ENCODE results near the gene HRH1.

DNA sequence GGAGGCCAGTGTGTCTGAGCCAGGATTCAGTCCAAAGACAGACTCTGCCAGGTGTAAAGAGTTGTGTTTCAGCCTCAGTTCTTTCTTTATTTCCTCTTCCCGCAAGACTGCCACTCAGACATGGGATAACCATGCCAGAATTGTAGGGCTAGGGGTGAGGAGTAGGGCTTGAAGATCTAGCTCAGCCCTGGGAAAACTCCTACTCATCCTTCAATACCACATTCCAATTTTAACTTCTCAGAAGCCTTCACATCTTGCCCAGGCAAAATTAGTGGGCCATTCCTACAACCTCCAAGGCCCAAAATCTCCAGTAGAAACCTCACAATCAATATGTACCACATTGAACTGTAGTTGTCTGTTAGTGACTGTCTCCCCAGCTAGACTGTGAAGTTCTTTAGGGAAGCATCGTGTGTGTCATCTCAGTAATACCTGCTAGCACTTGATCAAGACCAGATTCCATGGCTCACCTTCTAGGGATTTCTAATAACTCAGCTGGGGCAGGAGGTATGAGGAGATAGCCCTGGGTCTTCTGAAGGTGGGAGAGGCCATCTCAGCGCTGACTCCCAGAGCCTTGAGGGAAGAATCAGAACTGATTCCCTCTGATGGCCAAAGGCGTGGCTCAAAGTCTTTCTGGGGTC is 19.7 kb downstream of the HRH1 start:
- no peak for TF ChIP-seq EZH2 (IDR thresholded peaks at IDR 0.05)
- TF ChIP-seq YY1 (IDR thresholded peaks at IDR 0.05; ENCODE audit: extremely low read depth, insufficient replicate concordance, low read depth, low read length) = no peak
- TF ChIP-seq TCF7L2 (IDR thresholded peaks at IDR 0.05; ENCODE audit: borderline replicate concordance, extremely low read depth, insufficient read depth, insufficient read length) = no peak
- TF ChIP-seq, protein P1, sequence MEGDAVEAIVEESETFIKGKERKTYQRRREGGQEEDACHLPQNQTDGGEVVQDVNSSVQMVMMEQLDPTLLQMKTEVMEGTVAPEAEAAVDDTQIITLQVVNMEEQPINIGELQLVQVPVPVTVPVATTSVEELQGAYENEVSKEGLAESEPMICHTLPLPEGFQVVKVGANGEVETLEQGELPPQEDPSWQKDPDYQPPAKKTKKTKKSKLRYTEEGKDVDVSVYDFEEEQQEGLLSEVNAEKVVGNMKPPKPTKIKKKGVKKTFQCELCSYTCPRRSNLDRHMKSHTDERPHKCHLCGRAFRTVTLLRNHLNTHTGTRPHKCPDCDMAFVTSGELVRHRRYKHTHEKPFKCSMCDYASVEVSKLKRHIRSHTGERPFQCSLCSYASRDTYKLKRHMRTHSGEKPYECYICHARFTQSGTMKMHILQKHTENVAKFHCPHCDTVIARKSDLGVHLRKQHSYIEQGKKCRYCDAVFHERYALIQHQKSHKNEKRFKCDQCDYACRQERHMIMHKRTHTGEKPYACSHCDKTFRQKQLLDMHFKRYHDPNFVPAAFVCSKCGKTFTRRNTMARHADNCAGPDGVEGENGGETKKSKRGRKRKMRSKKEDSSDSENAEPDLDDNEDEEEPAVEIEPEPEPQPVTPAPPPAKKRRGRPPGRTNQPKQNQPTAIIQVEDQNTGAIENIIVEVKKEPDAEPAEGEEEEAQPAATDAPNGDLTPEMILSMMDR (IDR thresholded peaks at IDR 0.05 in 2 of 3, conservative IDR thresholded peaks at IDR 0.05 in 1 of 3; ENCODE audit: borderline replicate concordance in 1 of 3, insufficient read depth in 1 of 3, low read depth in 2 of 3, low read length in 2 of 3) = no peak
- no peak for TF ChIP-seq EZH2phosphoT487 (IDR thresholded peaks at IDR 0.05; ENCODE audit: borderline replicate concordance)
- TF ChIP-seq POLR2A (IDR thresholded peaks at IDR 0.05; ENCODE audit: borderline replicate concordance, extremely low read depth, insufficient read depth, insufficient read length) = no peak
- no peak for TF ChIP-seq FOSL1 (IDR thresholded peaks at IDR 0.05; ENCODE audit: low read depth)
- no peak for TF ChIP-seq POLR2AphosphoS5 (IDR thresholded peaks at IDR 0.05; ENCODE audit: low read depth, low read length)
- TF ChIP-seq, protein P2, sequence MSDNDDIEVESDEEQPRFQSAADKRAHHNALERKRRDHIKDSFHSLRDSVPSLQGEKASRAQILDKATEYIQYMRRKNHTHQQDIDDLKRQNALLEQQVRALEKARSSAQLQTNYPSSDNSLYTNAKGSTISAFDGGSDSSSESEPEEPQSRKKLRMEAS (IDR thresholded peaks at IDR 0.05) = no peak
- TF ChIP-seq, protein P3, sequence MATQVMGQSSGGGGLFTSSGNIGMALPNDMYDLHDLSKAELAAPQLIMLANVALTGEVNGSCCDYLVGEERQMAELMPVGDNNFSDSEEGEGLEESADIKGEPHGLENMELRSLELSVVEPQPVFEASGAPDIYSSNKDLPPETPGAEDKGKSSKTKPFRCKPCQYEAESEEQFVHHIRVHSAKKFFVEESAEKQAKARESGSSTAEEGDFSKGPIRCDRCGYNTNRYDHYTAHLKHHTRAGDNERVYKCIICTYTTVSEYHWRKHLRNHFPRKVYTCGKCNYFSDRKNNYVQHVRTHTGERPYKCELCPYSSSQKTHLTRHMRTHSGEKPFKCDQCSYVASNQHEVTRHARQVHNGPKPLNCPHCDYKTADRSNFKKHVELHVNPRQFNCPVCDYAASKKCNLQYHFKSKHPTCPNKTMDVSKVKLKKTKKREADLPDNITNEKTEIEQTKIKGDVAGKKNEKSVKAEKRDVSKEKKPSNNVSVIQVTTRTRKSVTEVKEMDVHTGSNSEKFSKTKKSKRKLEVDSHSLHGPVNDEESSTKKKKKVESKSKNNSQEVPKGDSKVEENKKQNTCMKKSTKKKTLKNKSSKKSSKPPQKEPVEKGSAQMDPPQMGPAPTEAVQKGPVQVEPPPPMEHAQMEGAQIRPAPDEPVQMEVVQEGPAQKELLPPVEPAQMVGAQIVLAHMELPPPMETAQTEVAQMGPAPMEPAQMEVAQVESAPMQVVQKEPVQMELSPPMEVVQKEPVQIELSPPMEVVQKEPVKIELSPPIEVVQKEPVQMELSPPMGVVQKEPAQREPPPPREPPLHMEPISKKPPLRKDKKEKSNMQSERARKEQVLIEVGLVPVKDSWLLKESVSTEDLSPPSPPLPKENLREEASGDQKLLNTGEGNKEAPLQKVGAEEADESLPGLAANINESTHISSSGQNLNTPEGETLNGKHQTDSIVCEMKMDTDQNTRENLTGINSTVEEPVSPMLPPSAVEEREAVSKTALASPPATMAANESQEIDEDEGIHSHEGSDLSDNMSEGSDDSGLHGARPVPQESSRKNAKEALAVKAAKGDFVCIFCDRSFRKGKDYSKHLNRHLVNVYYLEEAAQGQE (IDR thresholded peaks at IDR 0.05; ENCODE audit: low read depth) = no peak
- no peak for TF ChIP-seq CEBPB (IDR thresholded peaks at IDR 0.05; ENCODE audit: low read depth)
- no peak for TF ChIP-seq ZFX (IDR thresholded peaks at IDR 0.05)

Data from HCT116 (cell line).